ENCODE measurements around the gene IGF2BP2.
A peak's percentile ranks its signal among the peaks of the same experiment; 100 is the strongest.

Gene IGF2BP2

GRCh38 chr3:185737020-185737419, 87.8 kb downstream of the IGF2BP2 start:
- H3K27me3 ChIP-seq (ENCODE audit: insufficient read depth, low read depth), result no peaks in the 10 kb centered on the region
- H3K36me3 ChIP-seq (ENCODE audit: insufficient read depth), result no peaks in the 10 kb centered on the region
- no peak overlapping the region for H3K4me2 ChIP-seq
- no peak overlapping the region for H2AFZ ChIP-seq (ENCODE audit: low read depth)
- no peak for TF ChIP-seq CTCF (conservative IDR thresholded peaks at IDR 0.05; ENCODE audit: low read depth, low read length)
- no peak overlapping the region for H3K27ac ChIP-seq
- H3K4me1 ChIP-seq (ENCODE audit: low read depth, poor library complexity, severe bottlenecking), result peaks cover 13% of the 10 kb centered on the region
- H3K4me3 ChIP-seq (IDR thresholded peaks at IDR 0.05; ENCODE audit: insufficient read depth, low read depth, low read length), result no peak overlapping the region
- H3K9ac ChIP-seq, result no peak overlapping the region
- no peaks in the 10 kb centered on the region for H3K79me2 ChIP-seq (ENCODE audit: insufficient read depth, low read depth)
- no peaks in the 10 kb centered on the region for H4K20me1 ChIP-seq (ENCODE audit: insufficient read depth)

- no peak for TF ChIP-seq CTCF (conservative IDR thresholded peaks at IDR 0.05; ENCODE audit: low read depth, low read length)
- Histone ChIP-seq H3K79me2 (ENCODE audit: insufficient read depth, low read depth) (no peaks in the 10 kb centered on the region), H3K4me1 (ENCODE audit: low read depth, poor library complexity, severe bottlenecking) (peaks cover 19% of the 10 kb centered on the region), H3K36me3 (ENCODE audit: insufficient read depth) (no peaks in the 10 kb centered on the region), H3K4me3 (IDR thresholded peaks at IDR 0.05; ENCODE audit: insufficient read depth, low read depth, low read length) (no peak overlapping the region), H2AFZ (ENCODE audit: low read depth) (no peak overlapping the region), H3K27me3 (ENCODE audit: insufficient read depth, low read depth) (no peaks in the 10 kb centered on the region), H3K9ac (no peak overlapping the region), H3K4me2 (no peak overlapping the region), H4K20me1 (ENCODE audit: insufficient read depth) (no peaks in the 10 kb centered on the region), H3K27ac (no peak overlapping the region)
Observed at GRCh38 chr3:185734725-185735096, 90.1 kb downstream of the IGF2BP2 start.

GRCh38 chr3:185733980-185734724, 90.7 kb downstream of the IGF2BP2 start:
- Histone ChIP-seq H3K4me1 (ENCODE audit: low read depth, poor library complexity, severe bottlenecking) (peaks cover 19% of the 10 kb centered on the region), H3K36me3 (ENCODE audit: insufficient read depth) (no peaks in the 10 kb centered on the region), H3K27ac (no peak overlapping the region), H2AFZ (ENCODE audit: low read depth) (no peak overlapping the region), H3K4me3 (IDR thresholded peaks at IDR 0.05; ENCODE audit: insufficient read depth, low read depth, low read length) (no peak overlapping the region), H3K9ac (no peak overlapping the region), H3K27me3 (ENCODE audit: insufficient read depth, low read depth) (no peaks in the 10 kb centered on the region), H3K79me2 (ENCODE audit: insufficient read depth, low read depth) (no peaks in the 10 kb centered on the region), H4K20me1 (ENCODE audit: insufficient read depth) (no peaks in the 10 kb centered on the region), H3K4me2 (no peak overlapping the region)
- TF ChIP-seq CTCF (conservative IDR thresholded peaks at IDR 0.05; ENCODE audit: low read depth, low read length), result peak; percentile 43; the same call in 1 of the 2 replicates

- no peaks in the 10 kb centered on the region for H3K79me2 ChIP-seq (ENCODE audit: insufficient read depth, low read depth)
- H3K4me1 ChIP-seq (ENCODE audit: low read depth, poor library complexity, severe bottlenecking), result peaks cover 19% of the 10 kb centered on the region
- H4K20me1 ChIP-seq (ENCODE audit: insufficient read depth), result no peaks in the 10 kb centered on the region
- no peak overlapping the region for H3K4me3 ChIP-seq (IDR thresholded peaks at IDR 0.05; ENCODE audit: insufficient read depth, low read depth, low read length)
- no peak overlapping the region for H3K27ac ChIP-seq
- TF ChIP-seq CTCF (conservative IDR thresholded peaks at IDR 0.05; ENCODE audit: low read depth, low read length), result no peak
- H3K9ac ChIP-seq, result no peak overlapping the region
- no peaks in the 10 kb centered on the region for H3K27me3 ChIP-seq (ENCODE audit: insufficient read depth, low read depth)
- no peak overlapping the region for H2AFZ ChIP-seq (ENCODE audit: low read depth)
- no peaks in the 10 kb centered on the region for H3K36me3 ChIP-seq (ENCODE audit: insufficient read depth)
- H3K4me2 ChIP-seq, result peak overlapping the region; percentile 18; the same call in 1 of the 2 replicates
Observed at GRCh38 chr3:185732782-185733181, 92.1 kb downstream of the IGF2BP2 start.
